Astrocyte (in vitro differentiated cells and primary cell): Measurements from ENCODE around the gene NSL1.

Experiments used
- CTCF ChIP-seq: IDR thresholded peaks from 2 replicates; pipeline ENCODE4 v1.5.1; 2011; ENCODE audit warnings: low read depth, mild to moderate bottlenecking, inconsistent platforms, low read length, moderate library complexity; ENCODE audit not compliant: insufficient read depth
- EZH2 ChIP-seq: IDR thresholded peaks from 2 replicates; pipeline ENCODE4 v1.6.1; 2012; ENCODE audit warnings: mild to moderate bottlenecking, low read length, inconsistent platforms; ENCODE audit not compliant: insufficient read depth

GRCh38 chr1:212689196-212689725, 102.3 kb downstream of the NSL1 start:
- TF ChIP-seq CTCF = no peak
- TF ChIP-seq EZH2 = no peak
